ENCODE data around the gene KIF6. TPM values are rescaled to one million over a fixed set of nuclear protein-coding genes. Genes with fewer than 3 reads are reported as not detected.

Gene KIF6
- total RNA-seq, 4 donors from 2014 or later: 0.47 to 2.3 (median 0.97) TPM

DNA sequence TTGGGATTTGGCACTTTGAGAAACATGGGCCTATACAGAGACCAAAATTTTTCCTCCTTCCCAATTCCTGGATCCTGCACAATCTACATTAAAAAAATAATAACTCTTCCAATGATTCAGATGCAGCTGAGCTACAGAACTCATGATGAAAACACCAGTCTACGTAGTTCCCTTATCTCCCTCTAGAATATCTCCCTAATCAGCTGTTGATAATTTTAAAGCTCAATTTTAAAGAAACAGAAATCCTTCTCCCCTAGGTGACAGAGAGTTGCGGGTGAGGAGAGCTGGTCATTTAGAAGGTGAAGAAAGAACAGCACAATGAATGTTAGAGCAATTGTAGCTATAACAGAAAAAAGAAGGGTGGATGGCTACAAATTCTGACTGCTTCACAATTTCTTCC, 227.1 kb downstream of the KIF6 start:
- ATAC-seq: no peak
- H3K27ac ChIP-seq: peak overlapping the region in 2 of 4 donors; percentile 60 to 70
- no peak for TF ChIP-seq EP300 (IDR thresholded peaks at IDR 0.05)
- H3K9me3 ChIP-seq: peaks cover 0 to 27% (median 0%) of the 10 kb centered on the region in 3 donors
- WGBS, 2 donors (ENCODE audit: low coverage in 1 of 2): 36 to 88% methylated on average over 2 of the region's 2 CpGs
- H3K4me3 ChIP-seq: no peak overlapping the region
- no peaks in the 10 kb centered on the region for H3K36me3 ChIP-seq
- peaks cover 16 to 46% (median 27%) of the 10 kb centered on the region in 3 donors for H3K4me1 ChIP-seq
- H3K27me3 ChIP-seq: no peaks in the 10 kb centered on the region

DNA sequence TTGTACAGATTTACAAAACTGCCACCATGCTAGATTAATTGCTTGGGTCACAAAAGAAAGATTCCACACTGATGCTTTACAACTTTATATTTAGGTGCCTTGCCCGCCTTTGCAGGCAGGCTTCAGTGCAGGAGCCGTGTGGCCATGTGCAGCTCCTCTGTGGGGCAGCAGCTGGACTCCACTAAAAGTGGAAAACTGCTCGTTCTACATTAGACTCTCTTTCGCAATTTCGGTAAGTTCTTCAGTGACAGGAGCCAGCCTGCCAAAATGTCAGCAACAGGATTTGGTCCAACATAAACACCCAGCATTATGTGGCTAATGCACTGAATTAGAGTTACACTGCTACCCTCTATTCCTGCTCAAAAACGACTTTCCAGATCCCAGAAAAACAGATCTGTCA, 228.3 kb downstream of the KIF6 start:
- ATAC-seq: peak; percentile 86
- Histone ChIP-seq H3K27me3 (no peaks in the 10 kb centered on the region), H3K9me3 (peaks cover 0 to 15% (median 0%) of the 10 kb centered on the region in 3 donors), H3K4me3 (no peak overlapping the region), H3K27ac (peak overlapping the region; percentile 48 to 81 (median 65)), H3K36me3 (no peaks in the 10 kb centered on the region), H3K4me1 (peaks cover 16 to 57% (median 29%) of the 10 kb centered on the region in 3 donors)
- WGBS, 2 donors (ENCODE audit: low coverage in 1 of 2): 6 to 34% methylated on average over 3 to 6 of the region's 6 CpGs
- no peak for TF ChIP-seq POLR2A (IDR thresholded peaks at IDR 0.05)
- no peak for TF ChIP-seq EP300 (IDR thresholded peaks at IDR 0.05)
- TF ChIP-seq, protein P1, sequence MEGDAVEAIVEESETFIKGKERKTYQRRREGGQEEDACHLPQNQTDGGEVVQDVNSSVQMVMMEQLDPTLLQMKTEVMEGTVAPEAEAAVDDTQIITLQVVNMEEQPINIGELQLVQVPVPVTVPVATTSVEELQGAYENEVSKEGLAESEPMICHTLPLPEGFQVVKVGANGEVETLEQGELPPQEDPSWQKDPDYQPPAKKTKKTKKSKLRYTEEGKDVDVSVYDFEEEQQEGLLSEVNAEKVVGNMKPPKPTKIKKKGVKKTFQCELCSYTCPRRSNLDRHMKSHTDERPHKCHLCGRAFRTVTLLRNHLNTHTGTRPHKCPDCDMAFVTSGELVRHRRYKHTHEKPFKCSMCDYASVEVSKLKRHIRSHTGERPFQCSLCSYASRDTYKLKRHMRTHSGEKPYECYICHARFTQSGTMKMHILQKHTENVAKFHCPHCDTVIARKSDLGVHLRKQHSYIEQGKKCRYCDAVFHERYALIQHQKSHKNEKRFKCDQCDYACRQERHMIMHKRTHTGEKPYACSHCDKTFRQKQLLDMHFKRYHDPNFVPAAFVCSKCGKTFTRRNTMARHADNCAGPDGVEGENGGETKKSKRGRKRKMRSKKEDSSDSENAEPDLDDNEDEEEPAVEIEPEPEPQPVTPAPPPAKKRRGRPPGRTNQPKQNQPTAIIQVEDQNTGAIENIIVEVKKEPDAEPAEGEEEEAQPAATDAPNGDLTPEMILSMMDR (IDR thresholded peaks at IDR 0.05): peak in 3 of 4 experiments; percentile 33 to 48 (median 45)
- TF ChIP-seq POLR2AphosphoS5 (IDR thresholded peaks at IDR 0.05): peak; percentile 97

DNA sequence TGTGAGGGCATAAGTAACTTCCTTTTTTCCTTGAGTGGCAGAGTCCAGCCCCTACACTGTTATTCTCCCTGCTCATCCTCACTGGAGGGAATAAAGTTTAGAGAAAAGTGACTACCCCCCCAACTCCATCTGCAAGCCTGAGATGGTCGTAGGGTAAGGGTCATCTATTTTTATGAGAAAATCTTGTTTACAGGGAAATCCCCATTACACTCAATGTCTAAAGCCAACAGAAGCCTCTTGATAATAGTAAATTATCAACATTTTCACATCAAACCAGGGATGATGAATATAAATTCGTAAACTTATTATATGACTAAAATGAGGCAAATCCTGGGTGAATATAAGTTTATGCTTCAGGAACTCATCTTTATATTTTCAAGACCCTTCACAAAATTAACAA, 228.8 kb downstream of the KIF6 start:
- 40 to 45% methylated on average over 1 to 2 of the region's 2 CpGs for WGBS, 2 donors (ENCODE audit: low coverage in 1 of 2)
- Histone ChIP-seq H3K27ac (peak overlapping the region; percentile 34 to 70 (median 56)), H3K27me3 (no peaks in the 10 kb centered on the region), H3K36me3 (no peaks in the 10 kb centered on the region), H3K4me3 (no peak overlapping the region), H3K9me3 (peaks cover 0 to 11% (median 0%) of the 10 kb centered on the region in 3 donors), H3K4me1 (peaks cover 16 to 62% (median 29%) of the 10 kb centered on the region in 3 donors)
- TF ChIP-seq POLR2A (IDR thresholded peaks at IDR 0.05) (no peak), EP300 (IDR thresholded peaks at IDR 0.05) (no peak), POLR2AphosphoS5 (IDR thresholded peaks at IDR 0.05) (no peak)
- TF ChIP-seq, protein P1 (IDR thresholded peaks at IDR 0.05): no peak
- ATAC-seq: no peak

DNA sequence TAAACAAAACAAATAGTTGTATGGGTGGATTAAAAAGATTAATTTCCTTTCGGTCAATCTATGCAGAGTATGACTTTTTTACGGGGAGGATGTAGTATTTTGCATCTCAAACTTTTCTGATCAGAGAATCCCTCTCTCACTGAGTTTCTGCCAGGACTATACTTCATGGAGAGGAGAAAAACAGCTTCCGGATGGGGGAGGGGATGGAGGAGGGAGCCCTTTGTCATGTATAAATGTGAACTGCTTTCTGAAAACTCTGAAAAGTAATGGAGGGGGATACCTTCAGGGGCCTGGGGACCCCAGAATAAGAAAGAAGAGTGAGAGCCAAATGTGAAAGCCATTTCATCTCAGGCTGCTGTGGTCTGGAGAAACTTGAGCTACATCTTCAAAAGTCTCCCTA, 229.6 kb downstream of the KIF6 start:
- Histone ChIP-seq H3K36me3 (no peaks in the 10 kb centered on the region), H3K27me3 (no peaks in the 10 kb centered on the region), H3K9me3 (peaks cover 0 to 3% (median 0%) of the 10 kb centered on the region in 3 donors), H3K4me1 (peaks cover 16 to 70% (median 29%) of the 10 kb centered on the region in 3 donors), H3K4me3 (no peak overlapping the region), H3K27ac (peak overlapping the region in 2 of 4 donors; percentile 60 to 70)
- TF ChIP-seq, protein P1 (IDR thresholded peaks at IDR 0.05): no peak
- TF ChIP-seq EP300 (IDR thresholded peaks at IDR 0.05) (no peak), POLR2AphosphoS5 (IDR thresholded peaks at IDR 0.05) (no peak), POLR2A (IDR thresholded peaks at IDR 0.05) (no peak)
- WGBS, 2 donors (ENCODE audit: low coverage in 1 of 2): 79 to 80% methylated on average over 3 of the region's 3 CpGs
- no peak for ATAC-seq

DNA sequence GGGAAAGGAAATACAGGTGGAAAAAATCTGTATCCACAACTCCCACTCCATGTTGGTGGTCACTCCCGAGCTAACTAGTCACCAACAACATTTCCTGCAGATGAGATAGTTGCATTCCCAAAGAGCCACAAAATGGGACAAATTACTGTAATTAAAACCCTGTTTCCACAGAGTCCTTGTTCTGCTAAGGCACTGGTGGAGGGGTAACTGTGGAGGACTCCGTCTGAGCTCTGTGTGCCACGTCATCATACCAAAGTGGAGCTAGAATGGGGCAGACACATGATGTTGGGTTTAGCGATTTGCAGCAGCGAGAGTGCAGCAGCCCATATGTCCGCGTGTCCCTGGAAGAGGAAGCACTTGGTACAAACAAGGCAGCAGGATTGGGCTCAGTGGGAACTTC, 230.2 kb downstream of the KIF6 start:
- TF ChIP-seq EP300 (IDR thresholded peaks at IDR 0.05) (no peak), POLR2A (IDR thresholded peaks at IDR 0.05) (no peak), POLR2AphosphoS5 (IDR thresholded peaks at IDR 0.05) (no peak)
- TF ChIP-seq, protein P1 (IDR thresholded peaks at IDR 0.05): no peak
- H3K4me3 ChIP-seq: no peak overlapping the region
- no peak for ATAC-seq
- H3K27ac ChIP-seq: peak overlapping the region in 1 of 4 donors; percentile 60
- H3K9me3 ChIP-seq: no peaks in the 10 kb centered on the region
- no peaks in the 10 kb centered on the region for H3K36me3 ChIP-seq
- WGBS, 2 donors (ENCODE audit: low coverage in 1 of 2): 91 to 96% methylated on average over 3 to 7 of the region's 7 CpGs
- H3K27me3 ChIP-seq: no peaks in the 10 kb centered on the region
- peaks cover 16 to 76% (median 30%) of the 10 kb centered on the region in 3 donors for H3K4me1 ChIP-seq

All from gastroesophageal sphincter (tissue), 4 donors.